Chondrocyte (in vitro differentiated cells): Measurements from ENCODE around the gene TIFAB. TPM values are rescaled to one million over a fixed set of nuclear protein-coding genes. Genes with fewer than 3 reads are reported as not detected.

Experiments
- DNase-seq: peaks from one replicate; pipeline ENCODE4 v3.0.0; 2021; ENCODE audit warnings: mixed read lengths, low spot score
- H3K27ac Mint-ChIP-seq: one replicate; pipeline ENCODE4 v1.8.0; 2021; ENCODE audit warnings: mild to moderate bottlenecking, moderate library complexity, mixed read lengths; ENCODE audit not compliant: unreplicated experiment
- H3K27me3 Mint-ChIP-seq: 2 replicates; pipeline ENCODE4 v1.8.0; 2021; ENCODE audit warnings: low read depth, mixed read lengths
- H3K36me3 Mint-ChIP-seq: 2 replicates; pipeline ENCODE4 v1.8.0; 2021; ENCODE audit warnings: low read depth, mixed read lengths
- H3K4me1 Mint-ChIP-seq: 2 replicates; pipeline ENCODE4 v1.8.0; 2021; ENCODE audit warnings: low read depth, mild to moderate bottlenecking, mixed read lengths
- H3K4me3 Mint-ChIP-seq: one replicate; pipeline ENCODE4 v1.8.0; 2021; ENCODE audit warnings: mild to moderate bottlenecking, moderate library complexity, mixed read lengths; ENCODE audit not compliant: unreplicated experiment
- H3K9me3 Mint-ChIP-seq: 2 replicates; pipeline ENCODE4 v1.8.0; 2021; ENCODE audit warnings: low read depth, mixed read lengths
- total RNA-seq: library from RNA; stranded (reverse); gene quantifications from 3 replicates; pipeline ENCODE4 v1.2.1, GENCODE V29; 2021
- TF ChIP-seq, protein P1 (sequence below): fragments of 200-600 bp; sonication (generic); IDR thresholded peaks from 2 replicates; pipeline ENCODE4 v1.5.0; 2021; ENCODE audit warnings: antibody characterized with exemption, mild to moderate bottlenecking, moderate library complexity

The TIFAB gene
- total RNA-seq, 1 donor from 2014 or later = not detected

DNA sequence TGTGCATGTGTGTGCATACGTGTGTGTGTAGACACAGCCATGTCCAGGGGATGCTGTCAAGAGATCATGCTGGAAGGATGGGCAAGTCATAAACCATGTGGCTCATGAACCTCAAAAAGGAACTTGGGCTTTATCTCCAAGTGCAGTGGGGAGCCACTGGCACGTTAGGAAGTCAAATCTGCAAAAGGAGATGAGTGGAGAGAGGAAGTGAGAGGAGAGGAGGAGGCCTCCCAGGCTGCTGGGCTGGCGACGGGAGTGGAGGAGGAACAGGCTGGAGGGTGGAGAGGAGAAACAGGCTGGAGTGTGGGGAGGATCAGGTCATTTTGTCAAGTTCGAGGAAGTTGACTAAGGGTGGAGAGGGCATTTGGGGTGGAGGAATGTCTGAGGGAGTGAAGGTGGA lies 29.2 kb upstream of the TIFAB start:
- no peaks in the 10 kb centered on the region for H3K36me3 Mint-ChIP-seq
- H3K27ac Mint-ChIP-seq = no peak overlapping the region
- no peak overlapping the region for H3K4me3 Mint-ChIP-seq
- TF ChIP-seq, protein P1, sequence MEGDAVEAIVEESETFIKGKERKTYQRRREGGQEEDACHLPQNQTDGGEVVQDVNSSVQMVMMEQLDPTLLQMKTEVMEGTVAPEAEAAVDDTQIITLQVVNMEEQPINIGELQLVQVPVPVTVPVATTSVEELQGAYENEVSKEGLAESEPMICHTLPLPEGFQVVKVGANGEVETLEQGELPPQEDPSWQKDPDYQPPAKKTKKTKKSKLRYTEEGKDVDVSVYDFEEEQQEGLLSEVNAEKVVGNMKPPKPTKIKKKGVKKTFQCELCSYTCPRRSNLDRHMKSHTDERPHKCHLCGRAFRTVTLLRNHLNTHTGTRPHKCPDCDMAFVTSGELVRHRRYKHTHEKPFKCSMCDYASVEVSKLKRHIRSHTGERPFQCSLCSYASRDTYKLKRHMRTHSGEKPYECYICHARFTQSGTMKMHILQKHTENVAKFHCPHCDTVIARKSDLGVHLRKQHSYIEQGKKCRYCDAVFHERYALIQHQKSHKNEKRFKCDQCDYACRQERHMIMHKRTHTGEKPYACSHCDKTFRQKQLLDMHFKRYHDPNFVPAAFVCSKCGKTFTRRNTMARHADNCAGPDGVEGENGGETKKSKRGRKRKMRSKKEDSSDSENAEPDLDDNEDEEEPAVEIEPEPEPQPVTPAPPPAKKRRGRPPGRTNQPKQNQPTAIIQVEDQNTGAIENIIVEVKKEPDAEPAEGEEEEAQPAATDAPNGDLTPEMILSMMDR = no peak
- peaks cover 38% of the 10 kb centered on the region for H3K27me3 Mint-ChIP-seq
- H3K9me3 Mint-ChIP-seq = no peaks in the 10 kb centered on the region
- DNase-seq = peak; percentile 38
- H3K4me1 Mint-ChIP-seq = no peaks in the 10 kb centered on the region

DNA sequence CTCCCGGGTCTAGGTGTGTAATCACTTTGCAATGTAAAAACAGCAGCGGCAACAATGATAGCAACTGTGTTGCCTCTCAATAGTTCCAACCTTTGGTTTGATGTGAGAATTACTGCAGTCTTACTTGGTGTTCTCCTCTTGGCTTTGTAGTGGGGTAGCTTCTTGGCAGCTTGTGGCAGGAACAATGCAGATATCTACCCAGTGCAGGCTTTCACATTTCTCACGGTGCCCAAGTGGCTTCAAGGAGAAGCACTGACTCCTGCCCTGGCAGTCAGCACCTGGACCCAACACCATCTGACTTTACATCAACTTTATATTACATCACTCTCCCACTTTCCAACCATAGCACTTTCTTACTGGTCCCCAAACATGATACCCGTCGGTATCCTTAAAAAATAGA lies 28.4 kb upstream of the TIFAB start:
- Mint-ChIP-seq H3K27ac (no peak overlapping the region), H3K36me3 (no peaks in the 10 kb centered on the region), H3K4me1 (no peaks in the 10 kb centered on the region), H3K9me3 (no peaks in the 10 kb centered on the region), H3K4me3 (no peak overlapping the region), H3K27me3 (peaks cover 41% of the 10 kb centered on the region)
- DNase-seq = no peak
- TF ChIP-seq, protein P1 = no peak

- no peaks in the 10 kb centered on the region for H3K36me3 Mint-ChIP-seq
- no peaks in the 10 kb centered on the region for H3K4me1 Mint-ChIP-seq
- TF ChIP-seq, protein P1 = no peak
- DNase-seq = peak; percentile 75
- H3K9me3 Mint-ChIP-seq = no peaks in the 10 kb centered on the region
- peaks cover 50% of the 10 kb centered on the region for H3K27me3 Mint-ChIP-seq
- H3K27ac Mint-ChIP-seq = no peak overlapping the region
- no peak overlapping the region for H3K4me3 Mint-ChIP-seq
Observed at GRCh38 chr5:135478938-135479337, 26.8 kb upstream of the TIFAB start.

- no peaks in the 10 kb centered on the region for H3K9me3 Mint-ChIP-seq
- no peak overlapping the region for H3K4me3 Mint-ChIP-seq
- TF ChIP-seq, protein P1 = no peak
- peak; percentile 64 for DNase-seq
- H3K36me3 Mint-ChIP-seq = no peaks in the 10 kb centered on the region
- H3K27ac Mint-ChIP-seq = no peak overlapping the region
- no peaks in the 10 kb centered on the region for H3K4me1 Mint-ChIP-seq
- peaks cover 53% of the 10 kb centered on the region for H3K27me3 Mint-ChIP-seq
Observed at GRCh38 chr5:135477613-135478066, 25.5 kb upstream of the TIFAB start.

DNA sequence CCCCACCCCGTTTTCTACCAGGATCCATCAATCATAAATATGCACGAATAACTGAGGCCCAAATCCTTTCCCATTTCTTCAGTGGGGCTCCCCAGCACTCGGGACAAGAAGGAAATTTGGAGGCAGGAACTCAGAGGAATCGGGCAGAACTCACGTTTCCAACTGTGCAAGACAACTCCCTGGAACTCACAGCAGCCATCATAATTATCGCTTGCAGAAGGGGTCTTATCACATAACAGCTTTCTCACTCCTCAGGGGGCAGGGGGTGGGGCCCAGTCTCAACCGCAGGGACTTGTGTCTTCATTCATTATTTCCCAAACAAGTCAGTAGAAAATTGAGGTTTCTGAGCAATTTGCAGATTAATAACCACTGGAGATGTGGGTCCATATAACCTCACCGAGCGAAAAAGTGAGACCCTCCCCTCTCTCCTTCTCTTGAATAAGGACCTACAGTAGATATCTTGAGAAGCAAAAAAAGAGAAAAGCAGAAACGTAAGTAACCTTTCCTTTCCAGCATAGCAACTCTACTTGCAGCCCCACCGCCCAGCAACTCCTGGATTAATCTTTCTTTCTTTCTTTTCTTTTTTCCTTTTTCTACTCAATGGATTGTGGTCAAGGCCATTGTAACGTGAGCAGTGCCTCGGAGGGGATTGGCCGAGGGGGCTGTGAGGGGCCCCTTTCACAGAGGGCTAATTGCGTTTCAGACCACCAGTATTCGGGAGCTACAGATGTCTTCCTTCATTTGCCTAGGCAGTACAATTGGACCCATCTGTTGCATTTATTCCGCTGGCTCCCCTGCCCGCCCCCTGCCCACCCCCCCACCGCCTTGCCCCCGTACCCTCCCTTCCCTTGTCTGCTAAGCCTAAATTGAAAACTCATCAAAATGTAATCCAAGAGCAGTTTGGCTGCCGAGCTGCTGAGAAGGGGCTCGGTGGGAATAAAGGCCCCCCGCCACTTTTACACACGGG lies 24.7 kb upstream of the TIFAB start:
- Mint-ChIP-seq H3K27ac (no peak overlapping the region), H3K9me3 (no peaks in the 10 kb centered on the region), H3K36me3 (no peaks in the 10 kb centered on the region), H3K27me3 (peaks cover 58% of the 10 kb centered on the region), H3K4me3 (no peak overlapping the region), H3K4me1 (no peaks in the 10 kb centered on the region)
- TF ChIP-seq, protein P1 = no peak
- DNase-seq = peak; percentile 49
